KMS-11 (cell line): ENCODE results near the gene HS6ST3.

Source experiments
- H2AFZ ChIP-seq: fragments of 200-600 bp; sonication (generic); 2 replicates; pipeline ENCODE4 v1.6.1; 2016; ENCODE audit warnings: antibody characterized with exemption, mixed run types, low read depth
- H3K27ac ChIP-seq: fragments of 200-600 bp; sonication (generic); 2 replicates; pipeline ENCODE4 v1.6.1; 2016; ENCODE audit warnings: mild to moderate bottlenecking, mixed run types
- H3K27me3 ChIP-seq: fragments of 200-600 bp; sonication (generic); 2 replicates; pipeline ENCODE4 v1.6.1; 2017; ENCODE audit warnings: mild to moderate bottlenecking, low read depth, mixed run types, moderate library complexity; ENCODE audit not compliant: insufficient read depth
- H3K36me3 ChIP-seq: fragments of 200-600 bp; sonication (generic); 2 replicates; pipeline ENCODE4 v1.6.1; 2017; ENCODE audit warnings: mild to moderate bottlenecking, mixed run types; ENCODE audit not compliant: insufficient read depth
- H3K4me1 ChIP-seq: fragments of 200-600 bp; sonication (generic); 2 replicates; pipeline ENCODE4 v1.6.1; 2016; ENCODE audit warnings: mild to moderate bottlenecking, low read depth, mixed run types; ENCODE audit not compliant: poor library complexity, severe bottlenecking
- H3K4me2 ChIP-seq: fragments of 200-600 bp; sonication (generic); 2 replicates; pipeline ENCODE4 v1.7.0; 2016; ENCODE audit warnings: mild to moderate bottlenecking, mixed run types
- H3K4me3 ChIP-seq: fragments of 200-600 bp; sonication (generic); IDR thresholded peaks from 2 replicates; pipeline ENCODE4 v1.6.1; 2017; ENCODE audit warnings: low read depth, low read length, mixed read lengths; ENCODE audit not compliant: insufficient read depth
- H3K79me2 ChIP-seq: fragments of 200-600 bp; sonication (generic); 2 replicates; pipeline ENCODE4 v1.6.1; 2016; ENCODE audit warnings: low read depth, mixed run types; ENCODE audit not compliant: insufficient read depth
- H3K9ac ChIP-seq: fragments of 200-600 bp; sonication (generic); 2 replicates; pipeline ENCODE4 v1.6.1; 2016; ENCODE audit warnings: mild to moderate bottlenecking, mixed run types
- H4K20me1 ChIP-seq: fragments of 200-600 bp; sonication (generic); 2 replicates; pipeline ENCODE4 v1.6.1; 2016; ENCODE audit warnings: mild to moderate bottlenecking, mixed run types; ENCODE audit not compliant: insufficient read depth
- CTCF ChIP-seq: fragments of 200-600 bp; sonication (generic); conservative IDR thresholded peaks from 2 replicates; pipeline ENCODE4 v1.6.1; 2017; ENCODE audit warnings: low read depth, mild to moderate bottlenecking, antibody characterized with exemption, low read length, moderate library complexity, mixed read lengths

The HS6ST3 gene

GRCh38 chr13:96848286-96848685, 758.4 kb downstream of the HS6ST3 start:
- no peaks in the 10 kb centered on the region for H3K4me1 ChIP-seq
- H3K27ac ChIP-seq = no peak overlapping the region
- H3K9ac ChIP-seq = no peak overlapping the region
- no peaks in the 10 kb centered on the region for H3K79me2 ChIP-seq
- H2AFZ ChIP-seq = no peak overlapping the region
- H3K27me3 ChIP-seq = no peaks in the 10 kb centered on the region
- H3K4me2 ChIP-seq = no peak overlapping the region
- H3K4me3 ChIP-seq = no peak overlapping the region
- H4K20me1 ChIP-seq = no peaks in the 10 kb centered on the region
- no peak for TF ChIP-seq CTCF
- H3K36me3 ChIP-seq = no peaks in the 10 kb centered on the region

GRCh38 chr13:96849091-96849490, 759.2 kb downstream of the HS6ST3 start:
- Histone ChIP-seq H3K9ac (no peak overlapping the region), H3K79me2 (no peaks in the 10 kb centered on the region), H2AFZ (no peak overlapping the region), H3K36me3 (no peaks in the 10 kb centered on the region), H3K4me1 (no peaks in the 10 kb centered on the region), H4K20me1 (no peaks in the 10 kb centered on the region), H3K27ac (no peak overlapping the region), H3K4me3 (no peak overlapping the region), H3K4me2 (no peak overlapping the region), H3K27me3 (no peaks in the 10 kb centered on the region)
- TF ChIP-seq CTCF = no peak

- Histone ChIP-seq H3K9ac (no peak overlapping the region), H3K27ac (no peak overlapping the region), H3K4me1 (no peaks in the 10 kb centered on the region), H3K4me3 (no peak overlapping the region), H3K4me2 (no peak overlapping the region), H2AFZ (no peak overlapping the region), H4K20me1 (no peaks in the 10 kb centered on the region), H3K79me2 (no peaks in the 10 kb centered on the region), H3K36me3 (no peaks in the 10 kb centered on the region), H3K27me3 (no peaks in the 10 kb centered on the region)
- no peak for TF ChIP-seq CTCF
Observed at GRCh38 chr13:96850538-96851145, 760.7 kb downstream of the HS6ST3 start.

- no peaks in the 10 kb centered on the region for H3K4me1 ChIP-seq
- no peak for TF ChIP-seq CTCF
- no peak overlapping the region for H3K4me2 ChIP-seq
- H3K9ac ChIP-seq = no peak overlapping the region
- no peaks in the 10 kb centered on the region for H3K79me2 ChIP-seq
- H3K36me3 ChIP-seq = no peaks in the 10 kb centered on the region
- H3K4me3 ChIP-seq = no peak overlapping the region
- H3K27ac ChIP-seq = no peak overlapping the region
- H3K27me3 ChIP-seq = no peaks in the 10 kb centered on the region
- H4K20me1 ChIP-seq = no peaks in the 10 kb centered on the region
- H2AFZ ChIP-seq = no peak overlapping the region
Observed at GRCh38 chr13:96851856-96852445, 762.0 kb downstream of the HS6ST3 start.
